Stimulated activated CD8-positive, alpha-beta memory T cell treated with anti-CD3 and anti-CD28 coated beads, Interleukin-7, amount 100 ng/mL, for 1 hour (primary cell): ENCODE results near the gene TPRKB.
"Not testable (repeated sequence)": the region's sequence is repeated elsewhere in the genome, so short reads cannot be mapped to it uniquely, and the experiment has no call there.

Experiments
- DNase-seq, 2 donors: peaks; one replicate each; pipeline ENCODE4 v3.0.0-alpha.2; 2020; ENCODE audit warnings: low read depth in 2 of 2

TPRKB gene

GRCh38 chr2:73739101-73739500 lies 2.0 kb upstream of the TPRKB start:
- no peak for DNase-seq

- DNase-seq: no peak
These were observed 767 bp downstream of the TPRKB start for GRCh38 chr2:73736378-73736777.

- DNase-seq: no peak
These were observed 6.3 kb downstream of the TPRKB start for GRCh38 chr2:73730810-73731209.

GRCh38 chr2:73728711-73729110 lies 8.4 kb downstream of the TPRKB start:
- DNase-seq: no peak

GRCh38 chr2:73728043-73728442 lies 9.1 kb downstream of the TPRKB start:
- no peak for DNase-seq

GRCh38 chr2:73726657-73727056 lies 10.5 kb downstream of the TPRKB start:
- DNase-seq: not testable (repeated sequence)

GRCh38 chr2:73718851-73719621 lies 18.1 kb downstream of the TPRKB start:
- DNase-seq: no peak

- no peak for DNase-seq
These were observed 18.7 kb downstream of the TPRKB start for GRCh38 chr2:73718421-73718820.

- not testable (repeated sequence) for DNase-seq
These were observed 19.4 kb downstream of the TPRKB start for GRCh38 chr2:73717695-73718094.

- no peak for DNase-seq
These were observed 19.9 kb downstream of the TPRKB start for GRCh38 chr2:73717251-73717606.

- DNase-seq: no peak
These were observed 20.4 kb downstream of the TPRKB start for GRCh38 chr2:73716543-73717250.

GRCh38 chr2:73714091-73714490 lies 23.1 kb downstream of the TPRKB start:
- DNase-seq: no peak

GRCh38 chr2:73708527-73708926 lies 28.6 kb downstream of the TPRKB start:
- DNase-seq: no peak

- no peak for DNase-seq
These were observed 29.5 kb downstream of the TPRKB start for GRCh38 chr2:73707636-73708035.

GRCh38 chr2:73707058-73707457 lies 30.1 kb downstream of the TPRKB start:
- DNase-seq: no peak

- DNase-seq: no peak
These were observed 32.1 kb downstream of the TPRKB start for GRCh38 chr2:73705091-73705490.

- DNase-seq: no peak
These were observed 32.9 kb downstream of the TPRKB start for GRCh38 chr2:73704285-73704684.

- DNase-seq: no peak
These were observed 33.5 kb downstream of the TPRKB start for GRCh38 chr2:73703675-73704074.

GRCh38 chr2:73702852-73703493 lies 34.2 kb downstream of the TPRKB start:
- DNase-seq: not testable (repeated sequence)

- DNase-seq: no peak
These were observed 35.0 kb downstream of the TPRKB start for GRCh38 chr2:73701968-73702665.

GRCh38 chr2:73701448-73701765 lies 35.7 kb downstream of the TPRKB start:
- DNase-seq: not testable (repeated sequence)

GRCh38 chr2:73700661-73701447 lies 36.3 kb downstream of the TPRKB start:
- no peak for DNase-seq
